Measurements from ENCODE around the gene GBP5.
"Not testable (repeated sequence)": the region's sequence is repeated elsewhere in the genome, so short reads cannot be mapped to it uniquely, and the experiment has no call there.

Gene GBP5

GRCh38 chr1:89260042-89260441 is 12.6 kb downstream of the GBP5 start:
- POLR2A ChIA-PET (ENCODE audit: low non-redundant PET) = no interaction called here
- H3K27ac ChIP-seq = no peak overlapping the region
- CTCF ChIA-PET = no interaction called here
- TF ChIP-seq CTCF (conservative IDR thresholded peaks at IDR 0.05; ENCODE audit: low read depth) = no peak
- DNase-seq (ENCODE audit: low spot score) = no peak

DNA sequence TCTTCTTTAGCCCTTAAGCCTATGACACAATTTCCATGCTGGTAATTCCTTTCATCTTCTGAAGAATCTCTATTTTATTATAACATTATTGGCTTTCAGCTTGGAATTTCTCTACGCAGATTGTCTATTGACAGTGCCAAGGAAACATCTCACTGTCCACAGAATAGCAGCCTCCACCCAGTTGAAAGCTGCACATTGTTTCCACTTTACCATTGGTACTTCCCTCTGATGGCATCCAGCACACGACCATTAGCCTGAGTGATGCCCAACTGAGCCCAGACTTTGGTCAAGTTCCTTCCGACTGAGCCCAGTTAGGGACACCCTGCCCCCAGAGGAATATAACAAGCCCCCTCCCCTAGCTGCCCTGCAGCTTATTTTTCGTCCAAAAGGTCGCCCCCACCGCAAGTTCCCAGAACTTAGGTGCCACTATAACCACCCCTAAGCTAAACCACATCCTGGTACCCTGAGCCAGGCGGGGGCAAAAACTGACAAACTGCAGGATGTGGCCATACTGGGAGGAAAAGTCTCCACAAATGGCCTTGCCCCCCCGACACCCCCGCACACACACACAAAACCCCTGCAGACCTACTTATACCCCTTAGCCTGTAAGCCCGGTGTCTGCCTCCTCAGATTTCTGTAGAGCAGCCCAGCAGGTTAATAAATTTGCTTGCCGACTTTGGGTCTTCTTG is 13.2 kb downstream of the GBP5 start:
- POLR2A ChIA-PET (ENCODE audit: low non-redundant PET) = no interaction called here
- no peak overlapping the region for H3K27ac ChIP-seq
- CTCF ChIA-PET = interaction anchor here (0.6 kb wide), 1 partner anchor 206 kb away, joined by 3 read pairs; no protein-coding TSS in a partner anchor
- DNase-seq (ENCODE audit: low spot score) = no peak
- TF ChIP-seq CTCF (conservative IDR thresholded peaks at IDR 0.05; ENCODE audit: low read depth) = no peak

DNA sequence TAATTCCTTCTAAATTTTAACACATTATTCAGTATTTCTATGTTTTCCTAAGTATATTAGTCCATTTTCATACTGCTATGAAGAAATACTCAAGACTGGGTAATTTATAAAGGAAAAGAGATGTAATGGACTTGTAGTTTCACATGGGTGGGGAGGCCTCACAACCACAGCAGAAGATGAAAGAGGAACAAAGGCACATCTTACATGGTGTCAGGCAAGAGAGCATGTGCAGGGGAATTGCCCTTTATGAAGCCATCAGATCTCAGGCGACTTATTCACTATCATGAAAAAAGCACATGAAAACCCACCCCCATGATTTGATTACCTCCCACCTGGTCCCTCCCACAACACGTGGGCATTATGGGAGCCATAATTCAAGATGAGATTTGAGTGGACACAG is 15.6 kb downstream of the GBP5 start:
- no peak overlapping the region for H3K27ac ChIP-seq
- ChIA-PET POLR2A (ENCODE audit: low non-redundant PET) (no interaction called here), CTCF (no interaction called here)
- no peak for DNase-seq (ENCODE audit: low spot score)
- no peak for TF ChIP-seq CTCF (conservative IDR thresholded peaks at IDR 0.05; ENCODE audit: low read depth)

GRCh38 chr1:89255581-89255980 is 17.1 kb downstream of the GBP5 start:
- H3K27ac ChIP-seq; CTCF ChIA-PET; DNase-seq (ENCODE audit: low spot score); POLR2A ChIA-PET (ENCODE audit: low non-redundant PET): not testable (repeated sequence)

DNA sequence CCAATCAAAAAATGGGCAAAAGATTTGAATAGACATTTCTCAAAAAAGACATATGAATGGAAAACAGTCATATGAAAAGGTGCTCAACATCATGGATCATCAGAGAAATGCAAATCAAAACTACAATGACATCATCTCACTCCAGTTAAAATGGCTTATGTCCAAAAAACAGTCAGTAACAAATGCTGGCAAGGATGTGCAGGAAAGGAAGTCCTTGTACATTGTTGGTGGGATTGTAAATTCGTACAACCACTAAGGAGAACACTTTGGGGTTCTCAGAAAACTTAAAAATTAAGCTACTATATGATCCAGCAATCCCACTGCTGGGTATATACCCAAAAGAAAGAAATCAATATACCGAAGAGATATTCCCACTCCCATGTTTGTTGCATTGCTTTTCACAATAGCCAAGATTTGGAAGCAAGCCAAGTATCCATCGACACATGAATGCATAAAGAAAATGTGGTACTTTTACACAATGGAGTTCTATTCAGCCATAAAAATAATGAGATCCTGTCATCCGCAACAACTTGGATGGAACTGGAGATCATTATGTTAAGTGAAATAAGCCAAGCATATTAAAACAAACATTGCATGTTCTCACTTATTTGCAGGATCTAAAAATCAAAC is 17.9 kb downstream of the GBP5 start:
- ChIA-PET POLR2A (ENCODE audit: low non-redundant PET) (no interaction called here), CTCF (no interaction called here)
- DNase-seq (ENCODE audit: low spot score) = no peak
- H3K27ac ChIP-seq = no peak overlapping the region
- TF ChIP-seq CTCF (conservative IDR thresholded peaks at IDR 0.05; ENCODE audit: low read depth) = no peak

GRCh38 chr1:89243046-89243445 is 29.6 kb downstream of the GBP5 start:
- ChIA-PET CTCF (no interaction called here), POLR2A (ENCODE audit: low non-redundant PET) (no interaction called here)
- no peak overlapping the region for H3K27ac ChIP-seq
- DNase-seq (ENCODE audit: low spot score) = no peak
- no peak for TF ChIP-seq CTCF (conservative IDR thresholded peaks at IDR 0.05; ENCODE audit: low read depth)
